Measurements from ENCODE around the gene KIF3C.
"Not testable (repeated sequence)": the region's sequence is repeated elsewhere in the genome, so short reads cannot be mapped to it uniquely, and the experiment has no call there.

Gene KIF3C

GRCh38 chr2:25913696-25913973, 68.7 kb downstream of the KIF3C start:
- not testable (repeated sequence) for DNase-seq

- DNase-seq = no peak
Measured at GRCh38 chr2:25912851-25913695, 69.2 kb downstream of the KIF3C start.

GRCh38 chr2:25909574-25909973, 72.7 kb downstream of the KIF3C start:
- not testable (repeated sequence) for DNase-seq

GRCh38 chr2:25905126-25905525, 77.2 kb downstream of the KIF3C start:
- no peak for DNase-seq

- DNase-seq = no peak
Measured at GRCh38 chr2:25903216-25903776, 79.0 kb downstream of the KIF3C start.

- no peak for DNase-seq
Measured at GRCh38 chr2:25899404-25899970, 82.8 kb downstream of the KIF3C start.

GRCh38 chr2:25897506-25897905, 84.8 kb downstream of the KIF3C start:
- no peak for DNase-seq

GRCh38 chr2:25896308-25896707, 86.0 kb downstream of the KIF3C start:
- not testable (repeated sequence) for DNase-seq

GRCh38 chr2:25895610-25896009, 86.7 kb downstream of the KIF3C start:
- DNase-seq = no peak

- no peak for DNase-seq
Measured at GRCh38 chr2:25895018-25895417, 87.3 kb downstream of the KIF3C start.

GRCh38 chr2:25894135-25894830, 88.0 kb downstream of the KIF3C start:
- no peak for DNase-seq

GRCh38 chr2:25891672-25892071, 90.6 kb downstream of the KIF3C start:
- no peak for DNase-seq

GRCh38 chr2:25887624-25888242, 94.6 kb downstream of the KIF3C start:
- no peak for DNase-seq

- DNase-seq = no peak
Measured at GRCh38 chr2:25885933-25886332, 96.4 kb downstream of the KIF3C start.

GRCh38 chr2:25881764-25882163, 100.5 kb downstream of the KIF3C start:
- no peak for DNase-seq

- no peak for DNase-seq
Measured at GRCh38 chr2:25879133-25879730, 103.1 kb downstream of the KIF3C start.

GRCh38 chr2:25878361-25879132, 103.8 kb downstream of the KIF3C start, which contains the start of gene ASXL2:
ASXL2 (minus strand) TSS chr2:25878487; CDS start chr2:25878222, 265 bp downstream.
- peak; percentile 94 for DNase-seq

- peak; percentile 29 for DNase-seq
Measured at GRCh38 chr2:25877431-25878360, 104.6 kb downstream of the KIF3C start.
